ENCODE data around the gene MCM10. TPM values are rescaled to one million over a fixed set of nuclear protein-coding genes. Genes with fewer than 3 reads are reported as not detected.

The MCM10 gene
- polyA plus RNA-seq, 1 donor, result 4.7 TPM

DNA sequence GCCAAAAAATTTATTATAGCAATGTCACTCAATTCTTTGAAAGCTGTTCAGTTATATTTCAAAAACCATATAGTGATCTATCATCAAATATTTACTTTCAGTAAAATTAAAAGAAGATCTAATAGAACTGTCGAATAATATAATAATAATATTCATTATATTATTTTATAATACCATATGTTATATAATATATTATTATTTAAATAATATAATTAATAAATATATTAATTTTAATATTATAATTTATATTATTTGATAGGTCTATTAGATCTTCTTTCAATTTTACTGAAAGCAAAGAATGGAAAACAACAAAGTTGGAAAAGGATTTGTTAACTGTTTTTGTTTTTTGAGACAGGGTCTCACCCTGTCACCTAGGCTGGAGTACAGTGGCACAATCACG, 95.3 kb downstream of the MCM10 start:
- Histone ChIP-seq H3K9me3 (ENCODE audit: control insufficient read depth, low read depth, low read length) (peaks cover 12% of the 10 kb centered on the region), H3K36me3 (ENCODE audit: control insufficient read depth, insufficient read depth, low read length) (no peaks in the 10 kb centered on the region), H3K27ac (ENCODE audit: low read length) (no peak overlapping the region), H3K4me1 (ENCODE audit: control insufficient read depth, insufficient read depth, low read length) (no peaks in the 10 kb centered on the region), H3K27me3 (ENCODE audit: control insufficient read depth, insufficient read depth, low read length) (no peaks in the 10 kb centered on the region), H3K4me3 (ENCODE audit: low read length) (no peak overlapping the region)
- no peak for DNase-seq
- WGBS (ENCODE audit: insufficient coverage, low lambda C conversion rate), result 86% methylated on average over 1 of the region's 2 CpGs

DNA sequence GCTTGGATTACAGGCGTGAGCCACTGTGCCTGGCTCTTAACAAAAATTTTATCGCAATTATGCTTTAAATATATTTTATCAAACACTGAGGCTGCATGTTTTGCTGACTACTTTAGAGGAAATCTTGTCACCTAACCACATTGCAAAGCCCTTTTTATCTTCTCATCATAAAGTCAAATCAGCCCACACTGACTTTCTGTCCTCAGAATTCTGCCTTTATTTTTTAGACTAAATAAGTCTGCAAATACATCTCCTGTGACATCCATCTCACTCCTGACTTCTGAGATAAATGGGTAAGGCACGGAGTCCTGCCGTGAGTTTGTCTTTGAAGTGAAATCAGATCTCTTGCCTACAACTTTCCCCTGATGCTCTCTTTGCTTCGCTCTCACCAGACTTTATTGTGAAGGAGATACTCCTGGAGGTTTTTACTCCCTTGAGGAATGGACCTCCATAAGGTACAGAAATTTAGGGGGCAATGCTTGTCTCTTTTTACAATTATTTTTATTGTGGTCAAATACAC, 96.3 kb downstream of the MCM10 start:
- no peak for DNase-seq
- no peak overlapping the region for H3K27ac ChIP-seq (ENCODE audit: low read length)
- H3K4me1 ChIP-seq (ENCODE audit: control insufficient read depth, insufficient read depth, low read length), result no peaks in the 10 kb centered on the region
- WGBS (ENCODE audit: insufficient coverage, low lambda C conversion rate), result 100% methylated on average over 2 of the region's 5 CpGs
- no peaks in the 10 kb centered on the region for H3K36me3 ChIP-seq (ENCODE audit: control insufficient read depth, insufficient read depth, low read length)
- H3K4me3 ChIP-seq (ENCODE audit: low read length), result no peak overlapping the region
- peaks cover 12% of the 10 kb centered on the region for H3K9me3 ChIP-seq (ENCODE audit: control insufficient read depth, low read depth, low read length)
- H3K27me3 ChIP-seq (ENCODE audit: control insufficient read depth, insufficient read depth, low read length), result no peaks in the 10 kb centered on the region

Other genes with a start within 250 kb of the MCM10 start
- gene CCDC3, start 159.8 kb upstream of the MCM10 start, polyA plus RNA-seq, result 8.4 TPM
- 68.6 TPM for gene OPTN, start 61.4 kb upstream of the MCM10 start, polyA plus RNA-seq
- gene UCMA, start 72.8 kb downstream of the MCM10 start, polyA plus RNA-seq, result not detected
- 39.6 TPM for gene PHYH, start 138.5 kb downstream of the MCM10 start, polyA plus RNA-seq
- gene SEPHS1, start 186.7 kb downstream of the MCM10 start, polyA plus RNA-seq, result 51.3 TPM